ENCODE results near the gene TRIM44. TPM values are rescaled to one million over a fixed set of nuclear protein-coding genes. Genes with fewer than 3 reads are reported as not detected.

The TRIM44 gene
- total and polyA plus RNA-seq, 10 of the 15 experiments (the other 5 are each of a cell fraction or from before 2014, with no cell fraction given) = 6.7 to 93.0 (median 27.6) TPM

GRCh38 chr11:35723913-35724312, 61.3 kb downstream of the TRIM44 start:
- Histone ChIP-seq H3K36me3 (ENCODE audit: control insufficient read depth in 2 of 2, insufficient read depth in 2 of 2, low read length in 1 of 2) (peaks cover 2 to 9% of the 10 kb centered on the region in 2 experiments), H3K79me2 (ENCODE audit: control insufficient read depth, insufficient read depth, low read length) (peaks cover 22% of the 10 kb centered on the region), H3K9me3 (replicated peaks; ENCODE audit: control insufficient read depth, insufficient read depth, low read length) (no peaks in the 10 kb centered on the region; the same call in 1 of the 3 replicates), H3K4me3 (no peak overlapping the region), H4K20me1 (ENCODE audit: control insufficient read depth, insufficient read depth) (no peaks in the 10 kb centered on the region), H3K4me1 (ENCODE audit: control insufficient read depth, insufficient read depth, low read length) (peaks cover 33% of the 10 kb centered on the region), H3K4me2 (ENCODE audit: control insufficient read depth, insufficient read depth) (no peak overlapping the region), H3K9ac (ENCODE audit: control insufficient read depth, insufficient read depth, low read length) (no peak overlapping the region), H2AFZ (ENCODE audit: control insufficient read depth, low read depth, low read length) (no peak overlapping the region), H3K27me3 (replicated peaks in 1 of 2; ENCODE audit: control insufficient read depth in 2 of 2, insufficient read depth in 2 of 2, low read length in 1 of 2) (no peaks in the 10 kb centered on the region), H3K27ac (ENCODE audit: control insufficient read depth, insufficient read depth) (no peak overlapping the region)
- intact Hi-C loops (cut with micrococcal nuclease; ENCODE audit: unreplicated experiment) = loop anchor here (1.0 to 2.0 kb wide), 2 partner anchors 38 to 61 kb away; partner anchors contain the start of gene TRIM44
- ChIA-PET SMC1A (ENCODE audit: uncharacterized antibody, unreplicated experiment) (interaction anchor here (0.9 to 5.3 kb wide), 5 partner anchors 8 to 98 kb away, joined by 3 to 20 read pairs (median 4); no protein-coding TSS in a partner anchor), RAD21 (ENCODE audit: unreplicated experiment) (interaction anchor here (1.0 kb wide), 1 partner anchor 98 kb away, joined by 3 read pairs; no protein-coding TSS in a partner anchor), CTCF (interaction anchor here (0.7 to 1.0 kb wide), 3 partner anchors 9 to 98 kb away, joined by 3 read pairs; no protein-coding TSS in a partner anchor), POLR2A (no interaction called here)
- WGBS (ENCODE audit: insufficient coverage, insufficient replicate concordance, low lambda C conversion rate, missing lambda C conversion rate) = 96% methylated on average over 2 of the region's 2 CpGs
- in situ Hi-C loops (cut with MboI) = no loop called here
- ATAC-seq = peak; percentile 55
- BruUV-seq (replicated peaks) = no TSS peak
- no peak for DNase-seq (ENCODE audit: low read depth, low spot score)
- no peak for FAIRE-seq
- TF ChIP-seq BMI1 (IDR thresholded peaks at IDR 0.05; ENCODE audit: borderline replicate concordance) = no peak
- TF ChIP-seq REST (IDR thresholded peaks at IDR 0.05; ENCODE audit: low read depth, low read length) = peak; percentile 89
- peak; percentile 25; the same call in 1 of the 2 replicates for TF ChIP-seq MTA2 (IDR thresholded peaks at IDR 0.05; ENCODE audit: low read depth)

GRCh38 chr11:35725885-35726284, 63.3 kb downstream of the TRIM44 start:
- Histone ChIP-seq H3K27ac (ENCODE audit: control insufficient read depth, insufficient read depth) (no peak overlapping the region), H3K79me2 (ENCODE audit: control insufficient read depth, insufficient read depth, low read length) (peaks cover 16% of the 10 kb centered on the region), H3K9ac (ENCODE audit: control insufficient read depth, insufficient read depth, low read length) (no peak overlapping the region), H3K9me3 (replicated peaks; ENCODE audit: control insufficient read depth, insufficient read depth, low read length) (peaks cover 2% of the 10 kb centered on the region), H3K4me2 (ENCODE audit: control insufficient read depth, insufficient read depth) (no peak overlapping the region), H3K4me1 (ENCODE audit: control insufficient read depth, insufficient read depth, low read length) (peaks cover 32% of the 10 kb centered on the region), H4K20me1 (ENCODE audit: control insufficient read depth, insufficient read depth) (no peaks in the 10 kb centered on the region), H3K36me3 (ENCODE audit: control insufficient read depth in 2 of 2, insufficient read depth in 2 of 2, low read length in 1 of 2) (peaks cover 4 to 9% of the 10 kb centered on the region in 2 experiments), H3K27me3 (replicated peaks in 1 of 2; ENCODE audit: control insufficient read depth in 2 of 2, insufficient read depth in 2 of 2, low read length in 1 of 2) (no peaks in the 10 kb centered on the region), H3K4me3 (no peak overlapping the region), H2AFZ (ENCODE audit: control insufficient read depth, low read depth, low read length) (no peak overlapping the region)
- in situ Hi-C loops (cut with MboI) (no loop called here), intact Hi-C loops (cut with micrococcal nuclease; ENCODE audit: unreplicated experiment) (no loop called here)
- ChIA-PET POLR2A (no interaction called here), RAD21 (ENCODE audit: unreplicated experiment) (no interaction called here), SMC1A (ENCODE audit: uncharacterized antibody, unreplicated experiment) (no interaction called here), CTCF (no interaction called here)
- DNase-seq (ENCODE audit: low read depth, low spot score) (no peak), ATAC-seq (no peak), FAIRE-seq (no peak)
- no TSS peak for BruUV-seq (replicated peaks)
- WGBS (ENCODE audit: insufficient coverage, insufficient replicate concordance, low lambda C conversion rate, missing lambda C conversion rate) = 100% methylated on average over 2 of the region's 2 CpGs
- no peak for TF ChIP-seq EGR1 (IDR thresholded peaks at IDR 0.05; ENCODE audit: borderline replicate concordance in 1 of 2, low read depth in 2 of 2, low read length in 2 of 2)
- TF ChIP-seq CEBPZ (IDR thresholded peaks at IDR 0.05; ENCODE audit: low read depth, low read length) = no peak
- no peak for TF ChIP-seq EP300 (IDR thresholded peaks at IDR 0.05; ENCODE audit: borderline replicate concordance in 1 of 2, control insufficient read depth in 1 of 2, low read depth in 2 of 2, low read length in 2 of 2)
